ENCODE data around the gene SOX9.

Gene SOX9

GRCh38 chr17:72152387-72152929 is 31.6 kb downstream of the SOX9 start:
- no peaks in the 10 kb centered on the region for H3K79me2 ChIP-seq (ENCODE audit: insufficient read depth, low read depth)
- no peak overlapping the region for H3K27ac ChIP-seq
- TF ChIP-seq, protein P1, sequence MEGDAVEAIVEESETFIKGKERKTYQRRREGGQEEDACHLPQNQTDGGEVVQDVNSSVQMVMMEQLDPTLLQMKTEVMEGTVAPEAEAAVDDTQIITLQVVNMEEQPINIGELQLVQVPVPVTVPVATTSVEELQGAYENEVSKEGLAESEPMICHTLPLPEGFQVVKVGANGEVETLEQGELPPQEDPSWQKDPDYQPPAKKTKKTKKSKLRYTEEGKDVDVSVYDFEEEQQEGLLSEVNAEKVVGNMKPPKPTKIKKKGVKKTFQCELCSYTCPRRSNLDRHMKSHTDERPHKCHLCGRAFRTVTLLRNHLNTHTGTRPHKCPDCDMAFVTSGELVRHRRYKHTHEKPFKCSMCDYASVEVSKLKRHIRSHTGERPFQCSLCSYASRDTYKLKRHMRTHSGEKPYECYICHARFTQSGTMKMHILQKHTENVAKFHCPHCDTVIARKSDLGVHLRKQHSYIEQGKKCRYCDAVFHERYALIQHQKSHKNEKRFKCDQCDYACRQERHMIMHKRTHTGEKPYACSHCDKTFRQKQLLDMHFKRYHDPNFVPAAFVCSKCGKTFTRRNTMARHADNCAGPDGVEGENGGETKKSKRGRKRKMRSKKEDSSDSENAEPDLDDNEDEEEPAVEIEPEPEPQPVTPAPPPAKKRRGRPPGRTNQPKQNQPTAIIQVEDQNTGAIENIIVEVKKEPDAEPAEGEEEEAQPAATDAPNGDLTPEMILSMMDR (conservative IDR thresholded peaks at IDR 0.05; ENCODE audit: low read depth, low read length): no peak
- H3K9ac ChIP-seq: no peak overlapping the region
- no peaks in the 10 kb centered on the region for H4K20me1 ChIP-seq (ENCODE audit: insufficient read depth)
- no peak overlapping the region for H3K4me2 ChIP-seq
- H3K4me3 ChIP-seq (IDR thresholded peaks at IDR 0.05; ENCODE audit: insufficient read depth, low read depth, low read length): no peak overlapping the region
- no peaks in the 10 kb centered on the region for H3K27me3 ChIP-seq (ENCODE audit: insufficient read depth, low read depth)
- H3K4me1 ChIP-seq (ENCODE audit: low read depth, poor library complexity, severe bottlenecking): no peaks in the 10 kb centered on the region
- no peak overlapping the region for H2AFZ ChIP-seq (ENCODE audit: low read depth)
- H3K36me3 ChIP-seq (ENCODE audit: insufficient read depth): no peaks in the 10 kb centered on the region

GRCh38 chr17:72158895-72159885 is 38.4 kb downstream of the SOX9 start:
- Histone ChIP-seq H3K27me3 (ENCODE audit: insufficient read depth, low read depth) (no peaks in the 10 kb centered on the region), H3K79me2 (ENCODE audit: insufficient read depth, low read depth) (no peaks in the 10 kb centered on the region), H4K20me1 (ENCODE audit: insufficient read depth) (no peaks in the 10 kb centered on the region), H3K4me3 (IDR thresholded peaks at IDR 0.05; ENCODE audit: insufficient read depth, low read depth, low read length) (no peak overlapping the region), H3K27ac (no peak overlapping the region), H3K9ac (no peak overlapping the region), H3K4me1 (ENCODE audit: low read depth, poor library complexity, severe bottlenecking) (no peaks in the 10 kb centered on the region), H3K4me2 (no peak overlapping the region), H2AFZ (ENCODE audit: low read depth) (no peak overlapping the region), H3K36me3 (ENCODE audit: insufficient read depth) (no peaks in the 10 kb centered on the region)
- TF ChIP-seq, protein P1 (conservative IDR thresholded peaks at IDR 0.05; ENCODE audit: low read depth, low read length): no peak

DNA sequence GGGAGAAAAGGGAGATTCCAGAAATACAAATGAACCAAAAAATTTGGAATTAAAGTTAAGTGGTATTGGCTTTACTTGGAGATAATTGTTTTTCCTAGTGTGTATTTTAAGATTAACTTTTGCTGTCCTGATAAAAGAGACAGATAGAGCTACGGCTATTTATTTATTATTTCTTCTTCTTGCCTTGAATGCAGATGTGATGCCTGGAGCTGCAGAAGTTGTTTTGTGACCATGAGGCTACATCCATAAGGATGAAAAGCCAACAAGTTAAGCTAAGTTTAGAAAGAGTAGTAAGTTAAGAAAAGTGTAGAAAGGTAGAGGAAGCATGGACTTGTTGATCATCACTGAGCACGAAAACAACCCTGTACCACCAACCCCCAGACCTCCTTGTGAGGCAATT is 41.7 kb downstream of the SOX9 start:
- Histone ChIP-seq H4K20me1 (ENCODE audit: insufficient read depth) (no peaks in the 10 kb centered on the region), H3K27ac (no peak overlapping the region), H2AFZ (ENCODE audit: low read depth) (no peak overlapping the region), H3K4me3 (IDR thresholded peaks at IDR 0.05; ENCODE audit: insufficient read depth, low read depth, low read length) (no peak overlapping the region), H3K9ac (no peak overlapping the region), H3K36me3 (ENCODE audit: insufficient read depth) (no peaks in the 10 kb centered on the region), H3K79me2 (ENCODE audit: insufficient read depth, low read depth) (no peaks in the 10 kb centered on the region), H3K27me3 (ENCODE audit: insufficient read depth, low read depth) (no peaks in the 10 kb centered on the region), H3K4me1 (ENCODE audit: low read depth, poor library complexity, severe bottlenecking) (no peaks in the 10 kb centered on the region), H3K4me2 (no peak overlapping the region)
- TF ChIP-seq, protein P1 (conservative IDR thresholded peaks at IDR 0.05; ENCODE audit: low read depth, low read length): no peak

GRCh38 chr17:72163474-72163873 is 42.7 kb downstream of the SOX9 start:
- H3K27me3 ChIP-seq (ENCODE audit: insufficient read depth, low read depth): no peaks in the 10 kb centered on the region
- no peaks in the 10 kb centered on the region for H3K4me1 ChIP-seq (ENCODE audit: low read depth, poor library complexity, severe bottlenecking)
- no peak overlapping the region for H3K4me3 ChIP-seq (IDR thresholded peaks at IDR 0.05; ENCODE audit: insufficient read depth, low read depth, low read length)
- no peaks in the 10 kb centered on the region for H3K36me3 ChIP-seq (ENCODE audit: insufficient read depth)
- no peak overlapping the region for H3K9ac ChIP-seq
- H3K4me2 ChIP-seq: no peak overlapping the region
- no peaks in the 10 kb centered on the region for H4K20me1 ChIP-seq (ENCODE audit: insufficient read depth)
- no peak overlapping the region for H2AFZ ChIP-seq (ENCODE audit: low read depth)
- TF ChIP-seq, protein P1 (conservative IDR thresholded peaks at IDR 0.05; ENCODE audit: low read depth, low read length): no peak
- no peaks in the 10 kb centered on the region for H3K79me2 ChIP-seq (ENCODE audit: insufficient read depth, low read depth)
- no peak overlapping the region for H3K27ac ChIP-seq
